IMR-90 (cell line): ENCODE results near the gene SRPRB. TPM values are rescaled to one million over a fixed set of nuclear protein-coding genes. Genes with fewer than 3 reads are reported as not detected.

Experiments used
- ATAC-seq: fragments of 200-7000 bp; cut with Tn5 transposase; 2 replicates; pipeline ENCODE4 v1.9.1; 2020; ENCODE audit warnings: low read depth, mild to moderate bottlenecking, moderate library complexity
- BruUV-seq: library from RNA; stranded (reverse); fragments of 400-500 nt; replicated peaks from 2 replicates; lab custom pipeline; 2021; lab: Mats Ljungman, UMichigan
- CTCF ChIA-PET: fragments of 300-600 bp; formaldehyde crosslinking; extraction: SDS; loops from one replicate; lab custom pipeline; 2021; ENCODE audit warnings: antibody characterized with exemption; lab: Yijun Ruan, JAX
- POLR2A ChIA-PET: fragments of 300-600 bp; sonication (Branson Sonifier 250); formaldehyde crosslinking; loops from one replicate; lab custom pipeline; 2022; ENCODE audit warnings: antibody characterized with exemption; ENCODE audit not compliant: unreplicated experiment; lab: Charles Lee
- DNase-seq: peaks from one replicate; pipeline ENCODE4 v3.0.0; 2013
- H2AFZ ChIP-seq: replicated peaks from 2 replicates; pipeline ENCODE3; 2013; ENCODE audit warnings: low read length, mild to moderate bottlenecking; ENCODE audit not compliant: poor library complexity
- H2AK5ac ChIP-seq: 2 replicates; pipeline ENCODE4 v1.6.1; 2013; ENCODE audit warnings: low read depth, low read length, inconsistent platforms
- H2AK9ac ChIP-seq: replicated peaks from 2 replicates; pipeline ENCODE3; 2013; ENCODE audit warnings: mild to moderate bottlenecking, low read depth, low read length, moderate library complexity; ENCODE audit not compliant: poor library complexity
- H2BK120ac ChIP-seq: 2 replicates; pipeline ENCODE4 v1.6.1; 2013; ENCODE audit warnings: low read depth, low read length, inconsistent platforms
- H2BK15ac ChIP-seq: 3 replicates; pipeline ENCODE4 v1.6.1; 2013; ENCODE audit warnings: low read depth, low read length, inconsistent platforms
- H2BK20ac ChIP-seq: 2 replicates; pipeline ENCODE4 v1.6.1; 2013; ENCODE audit warnings: low read depth, mild to moderate bottlenecking, inconsistent platforms, low read length, moderate library complexity
- H2BK5ac ChIP-seq: 2 replicates; pipeline ENCODE4 v1.6.1; 2013; ENCODE audit warnings: mild to moderate bottlenecking, low read depth, low read length, inconsistent platforms; ENCODE audit not compliant: poor library complexity, severe bottlenecking
- H3K14ac ChIP-seq: replicated peaks from 2 replicates; pipeline ENCODE4 v1.6.1; 2013; ENCODE audit warnings: low read depth, low read length, inconsistent platforms
- H3K18ac ChIP-seq: 2 replicates; pipeline ENCODE4 v1.6.1; 2013; ENCODE audit warnings: low read depth, low read length, control low read depth
- H3K23ac ChIP-seq: 2 replicates; pipeline ENCODE4 v1.6.1; 2013; ENCODE audit warnings: low read depth, low read length, inconsistent platforms
- H3K27ac ChIP-seq: 2 replicates; pipeline ENCODE4 v1.5.1; 2013; ENCODE audit warnings: mild to moderate bottlenecking, control low read depth, low read length; ENCODE audit not compliant: insufficient read depth
- H3K27me3 ChIP-seq: 2 replicates; pipeline ENCODE4 v1.6.1; 2013; ENCODE audit warnings: low read length; ENCODE audit not compliant: control insufficient read depth, insufficient read depth
- H3K36me3 ChIP-seq: 2 replicates; pipeline ENCODE4 v1.6.1; 2013; ENCODE audit warnings: low read length, mixed read lengths; ENCODE audit not compliant: control insufficient read depth, insufficient read depth
- H3K4ac ChIP-seq: 2 replicates; pipeline ENCODE4 v1.6.1; 2013; ENCODE audit warnings: low read depth, low read length, inconsistent platforms
- H3K4me1 ChIP-seq: 2 replicates; pipeline ENCODE4 v1.6.1; 2013; ENCODE audit warnings: low read length, mixed read lengths; ENCODE audit not compliant: control insufficient read depth, insufficient read depth
- H3K4me2 ChIP-seq: 2 replicates; pipeline ENCODE4 v1.6.1; 2013; ENCODE audit warnings: low read depth, mild to moderate bottlenecking, control low read depth, low read length, moderate library complexity
- H3K4me3 ChIP-seq: 2 replicates; pipeline ENCODE4 v1.5.1; 2013; ENCODE audit warnings: low read depth, mild to moderate bottlenecking, control low read depth, low read length, moderate library complexity; ENCODE audit not compliant: insufficient read depth
- H3K56ac ChIP-seq: 2 replicates; pipeline ENCODE4 v1.6.1; 2013; ENCODE audit warnings: low read length, inconsistent platforms; ENCODE audit not compliant: insufficient read depth; ENCODE audit errors: extremely low read depth
- H3K79me1 ChIP-seq, 2 experiments: 2 replicates each; pipeline ENCODE4 v1.6.1; 2013; ENCODE audit warnings: low read length in 2 of 2, inconsistent platforms in 1 of 2, low read depth in 1 of 2
- H3K9ac ChIP-seq: 2 replicates; pipeline ENCODE4 v1.6.1; 2013; ENCODE audit warnings: low read depth, low read length, control low read depth
- H3K9me1 ChIP-seq: 2 replicates; pipeline ENCODE4 v1.6.1; 2013; ENCODE audit warnings: low read length, inconsistent platforms; ENCODE audit not compliant: insufficient read depth
- H3K9me3 ChIP-seq: 2 replicates; pipeline ENCODE4 v1.6.1; 2013; ENCODE audit warnings: low read length; ENCODE audit not compliant: control insufficient read depth, insufficient read depth
- H4K20me1 ChIP-seq: 2 replicates; pipeline ENCODE4 v1.6.1; 2013; ENCODE audit warnings: low read length, inconsistent platforms; ENCODE audit not compliant: insufficient read depth
- H4K5ac ChIP-seq: 2 replicates; pipeline ENCODE4 v1.6.1; 2013; ENCODE audit warnings: mild to moderate bottlenecking, low read depth, low read length, control low read depth
- H4K8ac ChIP-seq, 2 experiments: 2 replicates each; pipeline ENCODE4 v1.6.1; 2013; ENCODE audit warnings: low read depth in 2 of 2, low read length in 2 of 2, control low read depth in 1 of 2, inconsistent platforms in 1 of 2
- H4K91ac ChIP-seq: 2 replicates; pipeline ENCODE4 v1.6.1; 2013; ENCODE audit warnings: low read depth, low read length, inconsistent platforms; ENCODE audit not compliant: insufficient read depth
- BHLHE40 ChIP-seq: fragments of 150-350 bp; IDR thresholded peaks from 2 replicates; pipeline ENCODE4 v1.6.1; 2016; ENCODE audit warnings: mild to moderate bottlenecking, low read depth, low read length
- CTCF ChIP-seq: conservative IDR thresholded peaks from 2 replicates; pipeline ENCODE4 v1.5.1; 2012; ENCODE audit warnings: mild to moderate bottlenecking, low read depth, low read length, improper control_type of control experiment
- ELK1 ChIP-seq: fragments of 150-350 bp; IDR thresholded peaks from 2 replicates; pipeline ENCODE4 v1.6.1; 2016; ENCODE audit warnings: low read depth, mild to moderate bottlenecking, low read length, moderate library complexity, borderline replicate concordance
- FOS ChIP-seq: fragments of 150-350 bp; IDR thresholded peaks from 2 replicates; pipeline ENCODE4 v1.6.1; 2016; ENCODE audit warnings: low read depth, low read length
- MAFK ChIP-seq: IDR thresholded peaks from 2 replicates; pipeline ENCODE4 v1.6.1; 2012; ENCODE audit warnings: low read depth, low read length, improper control_type of control experiment
- MXI1 ChIP-seq: IDR thresholded peaks from 2 replicates; pipeline ENCODE4 v1.6.1; 2012; ENCODE audit warnings: low read depth, mild to moderate bottlenecking, low read length, moderate library complexity, borderline replicate concordance
- NFE2L2 ChIP-seq: fragments of 150-350 bp; IDR thresholded peaks from 2 replicates; pipeline ENCODE4 v1.6.1; 2016; ENCODE audit warnings: low read depth, mild to moderate bottlenecking, low read length
- POLR2A ChIP-seq: IDR thresholded peaks from 2 replicates; pipeline ENCODE4 v1.6.1; 2012; ENCODE audit warnings: mild to moderate bottlenecking, low read depth, low read length
- RAD21 ChIP-seq: IDR thresholded peaks from 2 replicates; pipeline ENCODE4 v1.6.1; 2012; ENCODE audit warnings: low read length, improper control_type of control experiment
- RCOR1 ChIP-seq: IDR thresholded peaks from 2 replicates; pipeline ENCODE4 v1.6.1; 2012; ENCODE audit warnings: mild to moderate bottlenecking, low read length, improper control_type of control experiment; ENCODE audit not compliant: insufficient replicate concordance
- SMC3 ChIP-seq: fragments of 150-350 bp; IDR thresholded peaks from 2 replicates; pipeline ENCODE4 v1.6.1; 2016; ENCODE audit warnings: low read depth, mild to moderate bottlenecking, antibody characterized with exemption, low read length, moderate library complexity
- USF2 ChIP-seq: fragments of 150-350 bp; IDR thresholded peaks from 2 replicates; pipeline ENCODE4 v1.6.1; 2017; ENCODE audit warnings: mild to moderate bottlenecking, antibody characterized with exemption, low read length, low read depth
- WGBS, 2 experiments: methylation state at CpG; one replicate each; pipeline versions ENCODE4 v1.1.5 to v1.1.7; 2013; ENCODE audit warnings: missing lambda C conversion rate in 2 of 2; ENCODE audit not compliant: insufficient read length in 1 of 2; ENCODE audit errors: extremely low coverage in 2 of 2; 5-methylcytosine and 5-hydroxymethylcytosine counted together
- dilution Hi-C: fragments of 300-500 bp; cut with HindIII; formaldehyde crosslinking; loops from one replicate; pipeline ENCODE4 v1.14.3; 2018; ENCODE audit warnings: low sequenced_read_pairs; ENCODE audit not compliant: unreplicated experiment
- in situ Hi-C: fragments of 300-500 bp; cut with MboI; formaldehyde crosslinking; loops from 3 replicates; pipeline ENCODE4 v1.14.3; 2019; ENCODE audit warnings: low sequenced_read_pairs, inconsistent platforms, mixed read lengths
- intact Hi-C: fragments of 100-400 bp; cut with micrococcal nuclease; formaldehyde crosslinking; loops from 2 replicates; pipeline ENCODE4 v1.10.0; 2022
- polyA plus RNA-seq, 3 experiments: library from polyadenylated mRNA; depleted of rRNA; stranded (reverse); fragments of >200 nt; gene quantifications; 2 replicates each; pipeline ENCODE4 v1.2.3, GENCODE V29; 2012; ENCODE audit warnings: low replicate concordance in 1 of 3
- total RNA-seq: library from RNA; depleted of rRNA; stranded (reverse); fragments of >200 nt; gene quantifications from 2 replicates; pipeline ENCODE4 v1.2.3, GENCODE V29; 2012

SRPRB gene
- total and polyA plus RNA-seq, 2 of the 4 experiments (the other 2 are of a cell fraction): 28.8 to 131 TPM

- no peak overlapping the region for H3K4me3 ChIP-seq
- no peak overlapping the region for H4K8ac ChIP-seq
- TF ChIP-seq CTCF (no peak), MXI1 (no peak), FOS (no peak), POLR2A (no peak), USF2 (no peak), SMC3 (no peak), RCOR1 (no peak), RAD21 (no peak), ELK1 (no peak), NFE2L2 (no peak), BHLHE40 (no peak), MAFK (no peak)
- DNase-seq (no peak), ATAC-seq (no peak)
- no peak overlapping the region for H2AFZ ChIP-seq
- no peak overlapping the region for H3K4ac ChIP-seq
- H2BK120ac ChIP-seq: no peak overlapping the region
- no TSS peak for BruUV-seq
- no peak overlapping the region for H3K9ac ChIP-seq
- 80% methylated on average over 2 of the region's 12 CpGs; no CpG with 5 or more reads in 1 of the 2 experiments for WGBS, 2 experiments
- H3K27ac ChIP-seq: no peak overlapping the region
- in situ Hi-C loops: loop anchor here (10.0 kb wide), 1 partner anchor 376 kb away; no protein-coding TSS in a partner anchor
- H3K27me3 ChIP-seq: peaks cover 8% of the 10 kb centered on the region
- H2BK5ac ChIP-seq: no peak overlapping the region
- no peak overlapping the region for H4K5ac ChIP-seq
- peaks cover 11% of the 10 kb centered on the region for H3K36me3 ChIP-seq
- intact Hi-C loops: no loop called here
- no peak overlapping the region for H3K4me2 ChIP-seq
- H3K4me1 ChIP-seq: no peaks in the 10 kb centered on the region
- dilution Hi-C loops: no loop called here
- H2BK20ac ChIP-seq: no peak overlapping the region
- no peak overlapping the region for H2AK5ac ChIP-seq
- no peak overlapping the region for H3K23ac ChIP-seq
- no peak overlapping the region for H3K14ac ChIP-seq
- peaks cover 11% of the 10 kb centered on the region for H3K9me1 ChIP-seq
- no peak overlapping the region for H3K56ac ChIP-seq
- no peak overlapping the region for H4K91ac ChIP-seq
- no peaks in the 10 kb centered on the region for H3K79me1 ChIP-seq
- no peak overlapping the region for H2BK15ac ChIP-seq
- ChIA-PET CTCF (no interaction called here), POLR2A (no interaction called here)
- no peaks in the 10 kb centered on the region for H3K9me3 ChIP-seq
- H2AK9ac ChIP-seq: no peak overlapping the region
- H4K20me1 ChIP-seq: no peaks in the 10 kb centered on the region
- H3K18ac ChIP-seq: no peak overlapping the region
Observed at GRCh38 chr3:133828576-133829309, 23.1 kb downstream of the SRPRB start.
